WTC11 (cell line): ENCODE results near the gene TTLL10. TPM values are rescaled to one million over a fixed set of nuclear protein-coding genes. Genes with fewer than 3 reads are reported as not detected.

Source experiments
- ATAC-seq: fragments of 200-7000 bp; cut with Tn5 transposase; 2 replicates; pipeline ENCODE4 v1.10.0; 2021; ENCODE audit warnings: mild to moderate bottlenecking, moderate library complexity
- CTCF ChIA-PET: fragments of 300-600 bp; sonication (Branson Sonifier 250); formaldehyde crosslinking; loops from one replicate; lab custom pipeline; 2021; ENCODE audit warnings: antibody characterized with exemption; lab: Charles Lee
- POLR2A ChIA-PET: fragments of 350-600 bp; sonication (Branson Sonifier 250); formaldehyde crosslinking; loops from one replicate; lab custom pipeline; 2021; ENCODE audit warnings: antibody characterized with exemption; lab: Charles Lee
- DNase-seq: peaks from one replicate; pipeline ENCODE4 v3.0.0; 2021; ENCODE audit warnings: low spot score
- H3K27ac Mint-ChIP-seq: 2 replicates; pipeline ENCODE4 v1.8.0; 2021; ENCODE audit warnings: mixed read lengths
- H3K27me3 Mint-ChIP-seq: 2 replicates; pipeline ENCODE4 v1.8.0; 2021; ENCODE audit warnings: low read depth, mild to moderate bottlenecking, moderate library complexity, mixed read lengths
- H3K36me3 Mint-ChIP-seq: 2 replicates; pipeline ENCODE4 v1.8.0; 2021; ENCODE audit warnings: mixed read lengths
- H3K4me1 Mint-ChIP-seq: 2 replicates; pipeline ENCODE4 v1.8.0; 2022; ENCODE audit warnings: mixed read lengths
- H3K4me3 Mint-ChIP-seq: 2 replicates; pipeline ENCODE4 v1.8.0; 2021; ENCODE audit warnings: mild to moderate bottlenecking, moderate library complexity, mixed read lengths
- H3K9me3 Mint-ChIP-seq: 2 replicates; pipeline ENCODE4 v1.8.0; 2021; ENCODE audit warnings: mixed read lengths
- CREB1 ChIP-seq: sonication (generic); formaldehyde crosslinking; IDR thresholded peaks from 2 replicates; pipeline ENCODE4 v1.8.0; 2023; ENCODE audit warnings: mild to moderate bottlenecking, missing genetic modification reagents
- CREM ChIP-seq: sonication (generic); formaldehyde crosslinking; IDR thresholded peaks from 2 replicates; pipeline ENCODE4 v1.8.1; 2022; ENCODE audit warnings: mild to moderate bottlenecking, missing genetic modification reagents, moderate library complexity
- ELF4 ChIP-seq: sonication (generic); formaldehyde crosslinking; IDR thresholded peaks from 2 replicates; pipeline ENCODE4 v1.8.1; 2022; ENCODE audit warnings: low read depth, mild to moderate bottlenecking, moderate library complexity, missing genetic modification reagents
- ETV6 ChIP-seq: sonication (generic); formaldehyde crosslinking; IDR thresholded peaks from 2 replicates; pipeline ENCODE4 v1.8.1; 2022; ENCODE audit warnings: mild to moderate bottlenecking, missing genetic modification reagents
- FOXJ3 ChIP-seq: sonication (generic); formaldehyde crosslinking; IDR thresholded peaks from 2 replicates; pipeline ENCODE4 v1.9.0; 2021; ENCODE audit warnings: missing genetic modification reagents, mild to moderate bottlenecking, borderline replicate concordance
- FOXK1 ChIP-seq: sonication (generic); formaldehyde crosslinking; IDR thresholded peaks from 2 replicates; pipeline ENCODE4 v1.8.0; 2022; ENCODE audit warnings: mild to moderate bottlenecking, moderate library complexity, missing genetic modification reagents
- GABPB1 ChIP-seq: sonication (generic); formaldehyde crosslinking; IDR thresholded peaks from 2 replicates; pipeline ENCODE4 v1.8.1; 2023; ENCODE audit warnings: mild to moderate bottlenecking, missing genetic modification reagents
- HMGA2 ChIP-seq: fragments of 250-450 bp; sonication (Bioruptor Pico); IDR thresholded peaks from 2 replicates; pipeline ENCODE4 v1.4.0; 2021; ENCODE audit warnings: mild to moderate bottlenecking, moderate library complexity
- MLX ChIP-seq: sonication (generic); formaldehyde crosslinking; IDR thresholded peaks from 2 replicates; pipeline ENCODE4 v1.8.1; 2023; ENCODE audit warnings: mild to moderate bottlenecking, missing genetic modification reagents, moderate library complexity
- MXD4 ChIP-seq: fragments of 250-450 bp; sonication (Bioruptor Pico); IDR thresholded peaks from 2 replicates; pipeline ENCODE4 v1.8.0; 2021; ENCODE audit warnings: mild to moderate bottlenecking, moderate library complexity, borderline replicate concordance
- NFATC4 ChIP-seq: fragments of 250-450 bp; sonication (Bioruptor Pico); IDR thresholded peaks from 2 replicates; pipeline ENCODE4 v1.9.0; 2021; ENCODE audit warnings: mild to moderate bottlenecking
- NFYB ChIP-seq: sonication (generic); formaldehyde crosslinking; conservative IDR thresholded peaks from 2 replicates; pipeline ENCODE4 v1.8.0; 2022; ENCODE audit warnings: low read depth, missing genetic modification reagents
- NR1H2 ChIP-seq: sonication (generic); formaldehyde crosslinking; IDR thresholded peaks from 2 replicates; pipeline ENCODE4 v1.9.0; 2021; ENCODE audit warnings: mild to moderate bottlenecking, moderate library complexity, missing genetic modification reagents
- TCF7 ChIP-seq: sonication (generic); formaldehyde crosslinking; IDR thresholded peaks from 2 replicates; pipeline ENCODE4 v1.8.0; 2022; ENCODE audit warnings: mild to moderate bottlenecking, low read depth, missing genetic modification reagents, moderate library complexity
- TP53 ChIP-seq: sonication (generic); formaldehyde crosslinking; IDR thresholded peaks from 2 replicates; pipeline ENCODE4 v1.8.1; 2023; ENCODE audit warnings: mild to moderate bottlenecking, missing genetic modification reagents
- ZBTB21 ChIP-seq: sonication (generic); formaldehyde crosslinking; IDR thresholded peaks from 2 replicates; pipeline ENCODE4 v1.8.1; 2023; ENCODE audit warnings: mild to moderate bottlenecking, missing genetic modification reagents, borderline replicate concordance
- ZNF121 ChIP-seq: sonication (generic); formaldehyde crosslinking; IDR thresholded peaks from 2 replicates; pipeline ENCODE4 v1.8.0; 2023; ENCODE audit warnings: missing genetic modification reagents
- ZNF396 ChIP-seq: fragments of 250-450 bp; sonication (Bioruptor Pico); IDR thresholded peaks from 2 replicates; pipeline ENCODE4 v1.8.0; 2021; ENCODE audit warnings: mild to moderate bottlenecking, moderate library complexity, borderline replicate concordance
- ZNF532 ChIP-seq: fragments of 250-450 bp; sonication (Bioruptor Pico); IDR thresholded peaks from 2 replicates; pipeline ENCODE4 v1.9.0; 2021; ENCODE audit warnings: mild to moderate bottlenecking, borderline replicate concordance
- ZNF671 ChIP-seq: fragments of 250-450 bp; sonication (Bioruptor Pico); IDR thresholded peaks from 2 replicates; pipeline ENCODE4 v1.8.0; 2021; ENCODE audit warnings: mild to moderate bottlenecking
- total RNA-seq: library from RNA; stranded (reverse); gene quantifications from 3 replicates; pipeline ENCODE4 v1.2.3, GENCODE V29; 2021
- TF ChIP-seq, protein P1 (sequence below): sonication (generic); formaldehyde crosslinking; IDR thresholded peaks from 2 replicates; pipeline ENCODE4 v1.8.1; 2022; ENCODE audit warnings: mild to moderate bottlenecking, moderate library complexity, missing genetic modification reagents
- TF ChIP-seq, protein P2 (sequence below): fragments of 250-450 bp; sonication (Bioruptor Pico); IDR thresholded peaks from 2 replicates; pipeline ENCODE4 v2.1.2; 2022; ENCODE audit warnings: mild to moderate bottlenecking, moderate library complexity

Gene TTLL10
- total RNA-seq, 1 experiment from 2014 or later, result 1.1 TPM

DNA sequence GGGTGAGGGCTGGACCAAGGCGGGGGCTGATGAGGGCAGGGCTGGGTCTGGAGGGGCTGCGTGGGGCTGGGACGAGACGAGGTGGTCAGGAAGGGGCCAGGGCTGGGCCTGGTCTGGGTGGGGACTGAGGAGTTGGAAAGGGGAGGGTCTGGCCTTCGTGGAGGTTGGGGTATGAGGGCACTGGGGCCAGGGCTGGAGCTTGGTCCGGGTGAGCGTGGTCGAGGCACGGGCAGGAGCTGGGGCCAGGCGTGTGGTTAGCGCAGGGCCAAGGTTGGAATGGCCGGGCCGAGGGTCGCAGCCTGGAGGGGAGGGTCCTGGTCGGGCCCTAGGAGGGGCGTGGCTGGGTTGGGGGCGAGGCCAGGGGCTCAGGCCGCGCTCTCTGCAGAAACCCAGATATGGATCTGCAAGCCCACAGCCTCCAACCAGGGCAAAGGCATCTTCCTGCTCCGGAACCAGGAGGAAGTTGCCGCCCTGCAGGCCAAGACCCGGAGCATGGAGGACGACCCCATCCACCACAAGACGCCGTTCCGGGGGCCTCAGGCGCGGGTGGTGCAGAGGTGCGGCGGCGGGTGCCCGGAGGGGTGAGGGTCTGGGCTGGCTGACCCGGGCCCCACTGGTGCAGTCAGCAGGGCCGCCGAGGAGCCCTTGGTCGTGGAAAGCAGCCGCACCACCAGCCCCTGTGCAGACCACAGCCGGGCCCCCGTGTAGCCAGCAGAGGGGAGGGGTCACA lies 9.0 kb downstream of the TTLL10 start:
- no peaks in the 10 kb centered on the region for H3K36me3 Mint-ChIP-seq
- ChIA-PET POLR2A (no interaction called here), CTCF (interaction anchor here (0.9 kb wide), 2 partner anchors 9 kb away, joined by 3 read pairs; partner anchors contain the start of gene TTLL10)
- no peak for TF ChIP-seq CREB1 (CRISPR knock-in tag)
- TF ChIP-seq ZNF121, result no peak
- no peak for TF ChIP-seq HMGA2
- no peak for TF ChIP-seq ZNF671 (CRISPR knock-in tag)
- TF ChIP-seq, protein P1, sequence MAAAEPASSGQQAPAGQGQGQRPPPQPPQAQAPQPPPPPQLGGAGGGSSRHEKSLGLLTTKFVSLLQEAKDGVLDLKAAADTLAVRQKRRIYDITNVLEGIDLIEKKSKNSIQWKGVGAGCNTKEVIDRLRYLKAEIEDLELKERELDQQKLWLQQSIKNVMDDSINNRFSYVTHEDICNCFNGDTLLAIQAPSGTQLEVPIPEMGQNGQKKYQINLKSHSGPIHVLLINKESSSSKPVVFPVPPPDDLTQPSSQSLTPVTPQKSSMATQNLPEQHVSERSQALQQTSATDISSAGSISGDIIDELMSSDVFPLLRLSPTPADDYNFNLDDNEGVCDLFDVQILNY, result no peak
- TF ChIP-seq FOXJ3, result no peak
- no peak for TF ChIP-seq CREM (CRISPR knock-in tag)
- TF ChIP-seq ELF4 (CRISPR knock-in tag), result no peak
- no peak for TF ChIP-seq NR1H2
- TF ChIP-seq GABPB1, result no peak
- TF ChIP-seq ETV6 (CRISPR knock-in tag), result no peak
- TF ChIP-seq MLX, result no peak
- no peak for TF ChIP-seq TCF7
- no peak for TF ChIP-seq NFYB
- peak; percentile 43 for ATAC-seq
- no peaks in the 10 kb centered on the region for H3K9me3 Mint-ChIP-seq
- no peaks in the 10 kb centered on the region for H3K27me3 Mint-ChIP-seq
- H3K4me3 Mint-ChIP-seq, result no peak overlapping the region
- H3K4me1 Mint-ChIP-seq, result no peaks in the 10 kb centered on the region
- DNase-seq, result peak; percentile 23
- H3K27ac Mint-ChIP-seq, result no peak overlapping the region

DNA sequence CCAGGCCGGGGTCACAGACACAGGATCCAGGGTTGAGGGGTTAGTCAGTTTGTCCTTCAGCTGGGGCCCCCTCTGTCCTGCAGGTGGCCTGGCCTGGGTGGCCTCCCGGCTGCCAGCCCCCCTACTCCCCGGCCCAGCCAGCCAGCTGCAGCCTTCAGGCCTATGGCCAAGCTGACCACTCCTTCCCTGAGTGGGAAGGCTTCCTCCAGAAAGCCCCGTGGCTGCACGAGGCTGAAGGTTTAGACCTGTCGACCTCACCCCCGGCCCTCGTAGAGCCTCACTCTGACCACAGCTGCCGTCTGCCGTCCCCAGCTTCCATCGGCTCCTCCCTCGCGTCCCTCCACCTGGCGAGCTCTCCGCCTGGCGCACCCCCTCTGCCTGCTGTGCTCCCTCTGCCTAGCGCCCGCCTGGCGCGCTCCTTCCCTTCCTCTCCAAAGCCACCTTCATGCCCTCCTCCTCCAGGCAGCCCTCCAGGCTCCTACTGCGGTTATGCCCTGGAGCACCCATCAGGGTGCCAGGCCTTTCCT lies 9.6 kb downstream of the TTLL10 start:
- Mint-ChIP-seq H3K27ac (no peak overlapping the region), H3K4me3 (no peak overlapping the region), H3K4me1 (no peaks in the 10 kb centered on the region), H3K36me3 (no peaks in the 10 kb centered on the region), H3K9me3 (peaks cover 4% of the 10 kb centered on the region; the same call in 1 of the 2 replicates), H3K27me3 (no peaks in the 10 kb centered on the region)
- POLR2A ChIA-PET, result no interaction called here
- DNase-seq, result peak; percentile 10
- ATAC-seq, result no peak
- CTCF ChIA-PET, result interaction anchor here (0.9 kb wide), 1 partner anchor 9 kb away, joined by 3 read pairs; the partner anchor contains the start of gene TTLL10
- TF ChIP-seq TP53 (CRISPR knock-in tag) (no peak), MXD4 (no peak), ELF4 (CRISPR knock-in tag) (no peak)

- no peak for TF ChIP-seq ZNF396 (CRISPR knock-in tag)
- no peak for TF ChIP-seq CREB1 (CRISPR knock-in tag)
- no peak for TF ChIP-seq ZNF532 (CRISPR knock-in tag)
- no peak for TF ChIP-seq ZBTB21 (CRISPR knock-in tag)
- no peak for TF ChIP-seq FOXJ3
- no peak for TF ChIP-seq FOXK1 (CRISPR knock-in tag)
- no peak for TF ChIP-seq NFATC4 (CRISPR knock-in tag)
- TF ChIP-seq, protein P2, sequence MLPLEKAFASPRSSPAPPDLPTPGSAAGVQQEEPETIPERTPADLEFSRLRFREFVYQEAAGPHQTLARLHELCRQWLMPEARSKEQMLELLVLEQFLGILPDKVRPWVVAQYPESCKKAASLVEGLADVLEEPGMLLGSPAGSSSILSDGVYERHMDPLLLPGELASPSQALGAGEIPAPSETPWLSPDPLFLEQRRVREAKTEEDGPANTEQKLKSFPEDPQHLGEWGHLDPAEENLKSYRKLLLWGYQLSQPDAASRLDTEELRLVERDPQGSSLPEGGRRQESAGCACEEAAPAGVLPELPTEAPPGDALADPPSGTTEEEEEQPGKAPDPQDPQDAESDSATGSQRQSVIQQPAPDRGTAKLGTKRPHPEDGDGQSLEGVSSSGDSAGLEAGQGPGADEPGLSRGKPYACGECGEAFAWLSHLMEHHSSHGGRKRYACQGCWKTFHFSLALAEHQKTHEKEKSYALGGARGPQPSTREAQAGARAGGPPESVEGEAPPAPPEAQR, result no peak
- TF ChIP-seq HMGA2, result no peak
- no peak for TF ChIP-seq NR1H2
- TF ChIP-seq MLX, result no peak
- H3K4me3 Mint-ChIP-seq, result no peak overlapping the region
- ATAC-seq (no peak), DNase-seq (peak; percentile 8)
- POLR2A ChIA-PET, result no interaction called here
- no peak overlapping the region for H3K27ac Mint-ChIP-seq
- H3K4me1 Mint-ChIP-seq, result no peaks in the 10 kb centered on the region
- H3K9me3 Mint-ChIP-seq, result peaks cover 9% of the 10 kb centered on the region
- CTCF ChIA-PET, result no interaction called here
- no peaks in the 10 kb centered on the region for H3K27me3 Mint-ChIP-seq
- H3K36me3 Mint-ChIP-seq, result no peaks in the 10 kb centered on the region
Observed at GRCh38 chr1:1183833-1184775, 10.4 kb downstream of the TTLL10 start.
